H4 (cell line): ENCODE data around the gene SLC3A2. TPM values are rescaled to one million over a fixed set of nuclear protein-coding genes. Genes with fewer than 3 reads are reported as not detected.
"Not testable (repeated sequence)": the region's sequence is repeated elsewhere in the genome, so short reads cannot be mapped to it uniquely, and the experiment has no call there.

Experiments
- DNase-seq: peaks from one replicate; pipeline ENCODE4 v3.0.0-alpha.2; 2015; ENCODE audit warnings: low spot score
- total RNA-seq: library from RNA; depleted of rRNA; stranded (reverse); fragments of >200 nt; shearing (Covaris generic); gene quantifications from 2 replicates; pipeline ENCODE4 v1.2.3, GENCODE V29; 2014; rRNA removed

The SLC3A2 gene
- 478 and 499 TPM in 2 replicates for total RNA-seq

DNA sequence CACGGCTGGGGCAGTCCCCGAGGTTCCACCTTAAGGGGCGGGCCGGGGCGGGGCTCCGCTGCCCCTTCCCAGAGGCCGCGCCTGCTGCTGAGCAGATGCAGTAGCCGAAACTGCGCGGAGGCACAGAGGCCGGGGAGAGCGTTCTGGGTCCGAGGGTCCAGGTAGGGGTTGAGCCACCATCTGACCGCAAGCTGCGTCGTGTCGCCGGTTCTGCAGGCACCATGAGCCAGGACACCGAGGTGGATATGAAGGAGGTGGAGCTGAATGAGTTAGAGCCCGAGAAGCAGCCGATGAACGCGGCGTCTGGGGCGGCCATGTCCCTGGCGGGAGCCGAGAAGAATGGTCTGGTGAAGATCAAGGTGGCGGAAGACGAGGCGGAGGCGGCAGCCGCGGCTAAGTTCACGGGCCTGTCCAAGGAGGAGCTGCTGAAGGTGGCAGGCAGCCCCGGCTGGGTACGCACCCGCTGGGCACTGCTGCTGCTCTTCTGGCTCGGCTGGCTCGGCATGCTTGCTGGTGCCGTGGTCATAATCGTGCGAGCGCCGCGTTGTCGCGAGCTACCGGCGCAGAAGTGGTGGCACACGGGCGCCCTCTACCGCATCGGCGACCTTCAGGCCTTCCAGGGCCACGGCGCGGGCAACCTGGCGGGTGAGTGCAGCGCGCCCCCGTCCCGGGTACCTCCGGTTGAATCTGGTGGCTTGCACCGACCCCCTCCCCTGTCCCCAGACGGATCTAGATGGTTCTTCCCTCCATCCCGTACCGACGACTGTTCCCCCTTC is at the start of gene SLC3A2:
SLC3A2 (plus strand) TSS at position 94 of the 776 bp plus-strand sequence; CDS start at position 222, 128 bp downstream.
- peak; percentile 79 for DNase-seq

DNA sequence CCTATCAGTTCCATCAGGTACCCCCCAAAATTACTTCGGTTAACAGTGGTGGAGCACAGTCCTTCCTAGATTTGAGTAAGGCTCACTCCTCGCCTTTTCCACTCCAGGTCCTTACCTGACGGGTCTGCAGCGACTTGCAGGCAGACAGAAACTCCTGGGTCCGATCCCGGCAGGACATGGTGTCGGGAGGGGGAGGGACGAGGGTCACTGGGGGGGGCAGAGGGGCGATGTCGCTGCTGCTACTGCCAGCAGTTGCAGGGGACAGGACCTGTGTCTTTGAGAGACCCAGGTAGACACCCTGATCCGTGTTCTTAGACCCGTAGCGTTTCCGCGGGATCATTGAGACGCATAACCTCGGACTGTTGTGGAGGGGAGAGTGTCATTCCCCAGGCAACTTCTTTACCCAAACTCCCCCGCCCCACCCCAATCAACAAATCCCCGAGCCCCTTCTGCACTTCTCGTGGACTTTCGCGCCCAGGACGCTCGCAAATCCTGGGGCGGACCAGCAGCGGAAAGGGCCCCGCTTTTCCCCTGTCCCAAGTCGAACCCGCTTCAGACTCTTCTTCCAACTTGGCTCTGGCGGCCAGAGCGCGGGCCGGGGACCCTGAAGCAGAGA is 49.7 kb upstream of the SLC3A2 start:
- no peak for DNase-seq

DNA sequence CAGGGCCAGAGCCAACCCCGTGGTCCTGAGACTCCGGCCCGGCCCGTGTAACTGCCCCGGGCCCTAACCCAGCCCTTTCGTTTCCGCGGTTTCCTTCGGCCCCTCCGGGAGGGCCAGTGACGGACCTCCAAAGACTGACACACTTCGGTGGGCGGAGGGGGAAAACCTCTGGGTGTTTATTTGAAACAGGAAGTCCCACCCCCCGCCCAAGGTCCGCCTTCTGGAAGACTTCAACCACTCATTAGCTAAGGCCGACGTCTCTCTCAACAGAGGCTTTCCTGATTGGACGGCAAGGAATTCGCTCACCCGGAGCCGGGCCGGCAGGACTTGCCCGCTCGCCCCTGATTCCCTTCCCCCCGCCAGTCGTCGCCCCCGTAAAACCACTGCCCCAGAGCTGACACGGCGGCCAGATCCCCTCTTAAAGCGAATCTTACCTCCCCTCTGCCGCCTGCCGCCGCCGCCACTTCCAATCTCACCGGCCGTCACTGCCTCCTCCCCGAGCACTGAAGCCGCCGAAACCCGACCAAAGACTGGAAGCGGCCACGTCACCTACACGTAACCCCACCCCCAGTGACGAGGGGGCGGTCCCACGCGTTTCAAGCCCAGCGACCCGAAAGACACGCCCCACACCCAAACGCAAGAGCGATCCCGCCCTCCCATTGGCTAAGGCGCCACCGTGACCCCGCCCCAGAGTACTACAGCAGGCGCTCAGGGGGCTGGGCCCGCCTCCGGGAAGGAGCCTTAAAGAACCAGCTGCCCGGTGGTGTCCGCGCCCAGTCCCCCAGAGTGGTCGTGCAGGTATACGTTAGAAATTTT is 49.0 kb upstream of the SLC3A2 start, which contains the start of gene STX5:
STX5 (minus strand) TSS at position 532 of the 816 bp plus-strand sequence. CDS start 808 bp downstream, outside the sequence.
- DNase-seq = peak; percentile 96

DNA sequence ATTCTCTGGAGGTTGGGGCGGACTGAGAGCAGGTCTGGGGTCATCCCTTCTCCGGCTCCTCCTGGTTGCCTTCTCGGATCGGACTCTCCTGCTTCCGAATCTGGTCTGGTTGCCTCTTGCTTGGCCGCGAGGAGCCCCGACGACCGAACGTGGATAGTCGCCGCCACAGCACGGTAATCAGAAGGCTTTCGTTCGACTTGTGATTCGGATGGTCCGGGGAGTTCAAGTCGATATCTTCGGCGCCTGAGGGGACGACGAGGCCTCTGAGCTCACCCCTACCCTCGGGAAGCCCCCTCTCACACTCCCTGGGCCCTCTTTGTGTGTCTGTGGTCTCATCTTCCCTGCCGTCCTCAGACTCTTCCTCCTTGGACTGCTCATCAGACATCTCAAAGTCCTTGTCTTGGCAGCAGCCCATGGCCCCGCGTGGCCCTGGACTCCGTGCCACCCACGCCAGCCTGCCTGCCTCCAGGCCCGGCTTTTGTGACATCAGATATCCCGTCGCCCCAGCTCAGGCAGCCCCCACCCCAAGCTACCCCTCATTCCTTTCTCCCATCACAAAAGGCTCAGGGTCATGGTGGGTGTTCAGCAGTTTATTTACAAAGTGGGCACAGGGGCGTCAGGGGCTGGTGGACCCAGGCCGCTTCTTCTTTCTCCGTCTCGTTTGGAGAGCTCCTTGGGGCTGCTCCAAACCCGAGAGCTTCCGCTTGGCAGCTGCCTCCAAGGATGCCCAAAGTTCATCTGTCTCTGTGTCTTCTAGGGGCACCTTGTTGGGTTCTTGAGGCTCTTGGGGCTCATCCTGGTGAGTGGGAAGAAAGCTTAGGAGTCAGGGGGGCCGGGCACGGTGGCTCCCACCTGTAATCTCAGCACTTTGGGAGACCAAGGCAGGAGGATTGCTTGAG is 48.1 kb upstream of the SLC3A2 start, which contains the start of gene TEX54:
TEX54 (minus strand) TSS at position 506 of the 899 bp plus-strand sequence.
- no peak for DNase-seq

DNA sequence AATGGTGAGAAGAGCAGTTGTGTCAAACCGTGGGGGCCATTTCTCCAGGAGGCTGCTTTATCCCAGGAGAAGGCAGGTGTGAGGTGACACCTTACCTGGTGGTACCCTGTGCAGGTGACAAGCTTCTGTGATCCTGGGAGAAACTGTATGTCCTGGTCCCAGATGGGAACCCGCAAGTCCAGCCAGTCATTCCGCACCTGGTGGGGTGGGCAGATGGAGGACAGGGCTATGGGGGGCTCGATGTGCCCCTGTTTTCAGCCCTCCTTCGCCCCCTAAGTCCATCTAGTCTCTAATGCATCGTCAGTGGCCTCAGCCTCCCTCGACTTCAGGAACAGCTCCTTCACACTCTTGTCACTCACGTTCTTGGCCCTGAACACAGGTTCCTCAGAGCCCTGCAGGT is 45.4 kb upstream of the SLC3A2 start:
- DNase-seq = no peak

DNA sequence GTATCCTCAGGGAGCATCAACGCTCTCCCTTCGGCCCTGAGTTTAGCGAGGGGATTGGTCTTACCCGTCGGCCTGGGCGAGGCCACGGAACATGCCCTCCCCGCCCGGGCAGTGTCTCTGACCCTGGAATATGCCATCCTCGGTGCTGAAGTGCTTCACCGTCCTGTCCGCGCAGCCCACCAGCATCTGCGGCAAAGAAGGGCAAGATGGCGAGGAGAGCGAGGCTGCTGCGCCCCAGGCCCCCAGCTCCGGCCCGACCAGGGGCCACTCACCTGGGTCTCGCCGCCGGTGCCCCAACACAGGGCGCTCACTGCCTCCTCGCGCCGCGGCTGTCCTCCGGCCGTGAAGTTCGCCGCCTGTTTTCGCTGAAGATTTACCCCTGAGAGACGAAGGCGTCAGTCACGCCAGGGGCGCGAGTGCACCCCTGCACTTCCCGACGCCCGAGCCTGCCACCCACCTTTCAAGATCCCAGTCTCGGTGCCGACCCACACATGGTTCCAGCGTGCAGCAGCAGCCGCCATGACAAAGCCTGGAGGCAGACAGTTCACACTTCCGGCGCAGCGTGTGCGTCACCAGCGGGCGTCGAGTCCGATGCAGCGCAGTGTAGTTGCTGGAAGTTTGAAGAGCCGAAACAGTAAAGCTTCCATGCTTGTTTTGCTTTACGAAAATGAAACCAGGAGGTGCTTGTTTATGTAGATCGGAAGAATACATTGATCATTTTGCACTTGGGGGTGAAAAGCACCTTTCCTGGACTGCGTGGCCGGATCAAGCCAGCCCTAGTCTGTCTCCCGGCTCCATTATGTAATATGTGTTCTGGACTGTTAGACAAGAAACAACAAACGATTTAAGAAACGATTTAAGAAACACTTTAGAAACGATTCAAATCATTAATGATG is 41.4 kb upstream of the SLC3A2 start, which contains the start of gene WDR74:
WDR74 (minus strand) TSS at position 541 of the 896 bp plus-strand sequence; CDS start at position 521, 20 bp downstream.
- peak; percentile 95 for DNase-seq

DNA sequence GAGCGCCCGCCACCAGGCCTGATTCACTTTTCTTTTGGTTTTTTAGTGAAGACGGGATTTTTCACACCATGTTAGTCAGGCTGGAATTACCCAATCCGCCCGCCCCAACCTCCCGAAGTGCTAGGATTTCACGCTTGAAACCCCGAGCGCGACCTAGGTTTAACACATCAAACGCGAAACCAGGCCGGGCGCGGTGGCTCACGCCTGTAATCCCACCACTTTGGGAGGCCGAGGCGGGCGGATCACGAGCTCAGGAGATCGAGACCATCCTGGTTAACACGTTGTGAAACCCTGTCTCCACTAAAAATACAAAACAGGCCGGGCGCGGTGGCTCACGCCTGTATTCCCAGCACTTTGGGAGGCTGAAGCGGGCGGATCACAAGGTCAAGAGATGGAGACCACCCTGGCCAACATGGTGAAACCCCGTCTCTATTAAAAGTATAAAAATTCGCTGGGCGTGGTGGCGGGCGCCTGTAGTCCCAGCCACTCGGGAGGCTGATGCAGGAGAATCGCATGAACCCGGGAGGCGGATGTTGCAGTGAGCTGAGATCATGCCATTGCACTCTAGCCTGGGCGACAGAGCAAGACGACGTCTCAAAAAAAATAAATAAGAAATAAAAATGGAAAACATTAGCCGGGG is 39.9 kb upstream of the SLC3A2 start:
- peak; percentile 49 for DNase-seq

DNA sequence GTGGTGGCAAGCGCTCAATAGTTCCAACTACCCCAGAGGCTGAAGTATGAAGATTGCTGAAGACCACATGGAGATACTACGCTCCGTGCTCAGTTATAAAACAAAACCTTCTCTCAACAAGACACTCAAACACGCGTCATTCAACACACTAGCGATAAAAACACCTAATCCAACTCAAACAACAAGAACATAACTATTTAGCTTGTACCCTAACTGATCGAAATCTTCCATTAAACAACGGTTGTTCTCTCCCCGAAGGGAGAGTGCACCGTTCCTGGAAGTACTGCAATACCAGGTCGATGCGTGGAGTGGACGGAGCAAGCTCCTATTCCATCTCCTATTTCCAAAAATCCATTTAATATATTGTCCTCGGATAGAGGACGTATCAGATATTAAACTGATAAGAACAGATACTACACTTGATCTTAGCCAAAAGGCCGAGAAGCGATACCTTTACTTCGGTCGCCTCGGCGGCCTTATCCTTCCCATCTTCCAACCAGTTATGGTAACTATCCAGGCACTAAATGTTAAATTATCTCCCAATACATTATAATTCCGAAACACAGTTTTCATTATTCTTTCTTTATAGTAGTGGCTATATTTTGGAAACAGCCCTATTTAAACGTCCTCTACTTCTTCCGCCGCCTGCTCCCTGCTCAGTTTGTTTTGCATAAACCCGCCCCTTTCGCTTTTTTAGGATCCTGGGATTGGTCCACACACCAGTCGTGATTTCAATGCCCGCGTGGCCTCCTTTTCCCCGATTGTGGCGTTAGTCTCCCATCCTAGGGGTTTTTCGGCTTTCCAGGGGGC is 39.1 kb upstream of the SLC3A2 start:
- peak; percentile 99 for DNase-seq

DNA sequence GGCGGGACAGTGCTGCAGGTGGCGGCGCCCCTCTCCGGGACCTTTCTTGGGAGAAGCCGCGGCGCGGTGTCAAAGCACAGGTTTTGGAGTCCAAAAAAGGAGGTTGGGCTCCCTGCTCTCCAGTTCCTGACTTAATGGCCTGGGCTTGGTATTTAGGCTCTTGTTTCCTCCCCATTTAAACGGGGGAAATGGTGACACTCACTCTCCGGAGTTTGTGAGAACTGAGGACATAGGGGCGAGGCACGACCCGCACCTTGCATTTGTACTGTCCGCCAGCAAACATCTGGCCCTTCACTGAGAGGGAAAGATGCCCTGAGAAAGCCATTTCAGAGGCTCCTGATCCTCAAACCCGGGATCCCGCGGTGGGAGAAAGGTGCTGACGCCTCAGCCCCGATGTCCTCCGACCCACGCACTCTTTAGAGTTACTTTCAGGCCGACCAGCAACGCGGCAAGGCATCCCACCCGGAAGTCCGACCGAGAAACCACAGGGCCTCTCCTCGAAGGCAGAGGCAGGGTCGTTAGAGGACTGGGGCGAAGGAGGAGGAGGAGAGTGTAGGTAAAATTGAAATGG is 38.4 kb upstream of the SLC3A2 start:
- DNase-seq = no peak

DNA sequence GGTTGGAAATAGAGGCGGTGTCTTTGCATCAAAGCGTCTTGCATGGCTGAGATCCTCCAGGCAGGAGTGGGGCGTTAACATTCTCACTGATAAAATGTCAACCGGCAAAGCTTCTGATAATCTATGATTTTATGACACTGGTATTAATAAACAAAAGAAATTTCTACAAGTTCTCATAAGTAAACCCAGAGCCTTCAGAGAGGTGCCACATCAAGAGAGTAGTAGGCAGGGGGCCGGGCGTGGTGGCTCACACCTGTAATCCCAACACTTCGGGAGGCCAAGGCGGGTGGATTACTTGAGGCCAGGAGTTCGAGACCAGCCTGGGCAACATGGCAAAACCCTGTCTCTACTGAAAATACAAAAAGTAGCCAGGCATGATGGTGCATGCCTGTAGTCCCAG is 37.8 kb upstream of the SLC3A2 start:
- not testable (repeated sequence) for DNase-seq

DNA sequence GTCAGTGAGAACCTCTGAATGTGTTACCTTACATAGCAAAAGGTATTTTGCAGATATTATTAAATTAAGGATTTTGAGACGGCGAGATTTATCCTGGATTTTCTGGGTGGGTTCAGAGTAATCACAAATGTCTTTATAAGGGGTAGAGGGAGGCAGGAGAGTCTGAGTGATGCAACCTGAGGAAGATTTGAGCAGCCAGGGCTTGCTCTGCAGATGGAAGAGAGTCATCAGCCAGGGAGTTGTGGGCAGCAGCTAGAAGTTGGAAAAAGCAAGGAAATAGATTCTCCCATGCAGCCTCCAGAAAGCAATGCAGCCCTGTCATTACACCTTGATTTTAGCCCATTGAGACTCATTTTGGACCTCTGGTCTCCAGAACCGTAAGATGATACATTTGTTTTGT is 37.2 kb upstream of the SLC3A2 start:
- no peak for DNase-seq

DNA sequence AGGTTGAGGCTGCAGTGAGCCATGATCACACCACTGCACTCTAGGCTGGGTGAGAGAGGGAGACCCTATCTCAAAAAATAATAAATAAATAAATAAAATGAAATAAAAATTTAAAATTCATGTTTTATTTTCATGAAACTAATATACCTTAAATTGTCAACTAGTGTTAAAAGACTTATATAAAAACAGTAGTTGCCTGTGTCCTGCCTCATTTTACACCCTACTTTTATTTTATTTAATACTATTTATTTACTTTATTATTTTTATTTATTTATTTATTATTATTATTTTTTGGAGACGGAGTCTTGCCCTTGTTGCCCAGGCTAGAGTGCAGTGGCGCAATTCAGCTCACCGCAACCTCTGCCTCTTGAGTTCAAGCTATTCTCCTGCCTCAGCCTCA is 36.5 kb upstream of the SLC3A2 start:
- no peak for DNase-seq

DNA sequence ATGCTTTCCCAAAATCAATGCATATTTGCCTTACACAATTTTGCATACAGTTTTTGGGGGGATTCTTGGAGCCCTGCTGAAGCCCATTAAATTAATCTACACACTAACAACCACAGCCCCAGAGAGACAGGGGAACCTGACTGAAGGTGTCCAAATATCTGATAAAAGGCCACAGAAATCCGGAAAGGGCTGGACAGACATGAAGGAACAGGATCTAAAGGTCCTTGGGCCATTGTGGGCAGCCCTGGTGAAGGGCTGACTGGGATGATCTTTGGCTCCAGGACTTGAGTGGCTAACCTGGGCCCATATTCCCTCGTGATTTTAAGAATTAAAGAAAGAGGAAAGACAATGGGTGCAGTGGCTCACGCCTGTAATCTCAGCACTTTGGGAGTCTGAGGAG is 34.5 kb upstream of the SLC3A2 start:
- no peak for DNase-seq

DNA sequence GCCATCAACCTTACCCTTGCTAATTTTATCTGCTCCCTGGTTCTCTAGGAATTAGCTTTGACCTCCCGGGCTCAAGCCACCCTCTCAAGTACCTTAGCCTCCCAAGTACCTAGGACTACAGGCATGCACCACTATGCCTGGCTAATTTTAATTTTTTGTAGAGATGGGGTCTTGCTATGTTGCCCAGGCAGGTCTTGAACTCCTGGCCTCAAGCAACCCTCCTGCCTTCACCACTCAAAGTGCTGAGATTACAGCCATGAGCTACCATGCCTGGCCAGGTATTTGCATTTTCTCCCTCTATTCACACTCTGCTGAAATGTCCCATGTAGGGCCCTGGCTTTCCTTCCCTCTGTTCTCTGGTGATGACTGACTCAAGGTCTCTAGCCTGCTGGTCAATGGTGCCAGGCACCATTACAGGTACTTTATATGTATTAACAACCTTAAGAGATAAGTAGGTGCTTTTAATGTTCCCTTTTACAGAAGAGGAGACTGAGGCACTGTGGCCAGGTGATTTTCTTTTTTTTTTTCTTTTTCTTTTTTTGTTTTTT is 32.9 kb upstream of the SLC3A2 start:
- DNase-seq = no peak

DNA sequence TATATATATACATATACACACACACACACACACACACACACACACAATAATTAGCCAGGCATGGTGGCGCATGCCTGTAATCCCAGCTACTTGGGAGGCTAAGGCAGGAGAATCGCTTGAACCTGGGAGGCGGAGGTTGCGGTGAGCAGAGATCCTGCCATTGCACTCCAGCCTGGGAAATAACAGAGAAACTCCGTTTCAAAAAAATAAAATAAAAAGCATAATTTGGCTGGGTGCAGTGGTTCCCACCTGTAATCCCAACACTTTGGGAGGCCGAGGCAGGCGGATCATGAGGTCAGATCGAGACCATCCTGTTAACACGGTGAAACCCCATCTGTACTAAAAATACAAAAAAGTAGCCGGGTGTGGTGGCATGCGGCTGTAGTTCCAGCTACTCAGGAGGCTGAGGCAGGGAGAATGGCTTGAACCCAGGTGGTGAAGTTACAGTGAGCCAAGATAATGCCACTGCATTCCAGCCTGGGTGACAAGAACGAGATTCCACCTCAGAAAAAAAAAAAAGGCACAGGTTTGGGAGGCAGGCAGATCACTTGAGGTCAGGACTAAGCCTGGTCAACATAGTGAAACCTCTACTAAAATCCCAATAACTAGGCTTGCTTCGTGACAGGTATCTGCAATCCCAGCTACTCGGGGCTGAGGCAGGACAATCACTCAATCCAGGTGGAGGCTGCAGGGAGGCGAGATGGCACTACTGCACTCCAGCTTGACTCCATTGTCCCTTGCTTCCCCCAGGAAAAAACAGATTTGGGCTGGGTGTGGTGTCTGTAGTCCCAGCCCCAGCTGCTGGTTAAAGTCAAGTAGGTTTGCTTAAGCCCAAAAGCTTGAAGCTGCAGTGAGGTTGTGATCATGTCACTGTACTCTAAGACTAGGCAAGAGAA is 29.5 kb upstream of the SLC3A2 start:
- DNase-seq = peak; percentile 14

DNA sequence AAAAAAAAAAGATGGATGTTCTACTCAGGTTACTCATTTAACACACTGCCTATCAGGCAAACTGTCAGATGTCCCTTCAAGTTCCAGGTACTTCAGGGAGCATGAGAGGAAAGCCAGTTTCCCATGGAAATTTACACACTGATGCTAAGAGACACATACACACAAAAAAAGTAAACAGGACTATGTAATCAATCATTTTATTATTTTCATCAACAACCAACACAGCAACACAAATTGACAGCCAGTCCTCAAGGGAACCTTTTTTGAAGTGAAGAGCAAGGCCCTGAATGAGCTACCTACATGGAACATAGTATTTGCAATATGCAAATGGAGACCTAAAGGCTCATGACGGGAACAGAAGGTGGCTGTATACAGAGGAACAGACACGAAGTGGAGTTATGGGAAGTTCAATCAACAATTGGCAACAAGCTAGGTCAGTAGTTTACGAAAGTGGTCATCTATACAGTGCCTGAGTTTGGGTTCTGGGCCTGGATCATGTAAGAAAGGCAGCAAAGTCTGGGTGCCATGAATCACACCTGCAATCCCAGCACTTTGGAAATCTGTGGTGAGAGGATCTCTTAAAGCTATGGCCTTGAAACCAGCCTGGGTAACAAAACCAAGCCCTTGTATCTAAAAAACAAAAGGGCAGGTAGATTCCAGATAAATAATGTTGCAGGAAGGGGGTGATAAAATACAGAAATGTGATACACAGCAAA is 28.7 kb upstream of the SLC3A2 start:
- peak; percentile 3 for DNase-seq
